ENCODE results near the gene SART3. TPM values are rescaled to one million over a fixed set of nuclear protein-coding genes. Genes with fewer than 3 reads are reported as not detected.
"Not testable (repeated sequence)": the region's sequence is repeated elsewhere in the genome, so short reads cannot be mapped to it uniquely, and the experiment has no call there.

SART3 gene
- total and polyA plus RNA-seq, 9 donors: 27.9 to 55.3 (median 46.8) TPM

- Histone ChIP-seq H3K4me3 (no peak overlapping the region), H3K27ac (no peak overlapping the region), H3K4me1 (ENCODE audit: insufficient read depth) (no peaks in the 10 kb centered on the region), H3K36me3 (no peaks in the 10 kb centered on the region), H3K9me3 (no peaks in the 10 kb centered on the region), H3K27me3 (no peaks in the 10 kb centered on the region)
- DNase-seq: no peak
- intact Hi-C loops (cut with DNase I): no loop called here
- WGBS, 3 donors: 77 to 84% (median 84%) methylated on average over 11 of the region's 11 CpGs
- TF ChIP-seq POLR2A (IDR thresholded peaks at IDR 0.05) (no peak), EP300 (IDR thresholded peaks at IDR 0.05) (no peak)
- TF ChIP-seq, protein P1, sequence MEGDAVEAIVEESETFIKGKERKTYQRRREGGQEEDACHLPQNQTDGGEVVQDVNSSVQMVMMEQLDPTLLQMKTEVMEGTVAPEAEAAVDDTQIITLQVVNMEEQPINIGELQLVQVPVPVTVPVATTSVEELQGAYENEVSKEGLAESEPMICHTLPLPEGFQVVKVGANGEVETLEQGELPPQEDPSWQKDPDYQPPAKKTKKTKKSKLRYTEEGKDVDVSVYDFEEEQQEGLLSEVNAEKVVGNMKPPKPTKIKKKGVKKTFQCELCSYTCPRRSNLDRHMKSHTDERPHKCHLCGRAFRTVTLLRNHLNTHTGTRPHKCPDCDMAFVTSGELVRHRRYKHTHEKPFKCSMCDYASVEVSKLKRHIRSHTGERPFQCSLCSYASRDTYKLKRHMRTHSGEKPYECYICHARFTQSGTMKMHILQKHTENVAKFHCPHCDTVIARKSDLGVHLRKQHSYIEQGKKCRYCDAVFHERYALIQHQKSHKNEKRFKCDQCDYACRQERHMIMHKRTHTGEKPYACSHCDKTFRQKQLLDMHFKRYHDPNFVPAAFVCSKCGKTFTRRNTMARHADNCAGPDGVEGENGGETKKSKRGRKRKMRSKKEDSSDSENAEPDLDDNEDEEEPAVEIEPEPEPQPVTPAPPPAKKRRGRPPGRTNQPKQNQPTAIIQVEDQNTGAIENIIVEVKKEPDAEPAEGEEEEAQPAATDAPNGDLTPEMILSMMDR (IDR thresholded peaks at IDR 0.05): no peak
Observed at GRCh38 chr12:108498136-108498535, 62.8 kb downstream of the SART3 start.

DNA sequence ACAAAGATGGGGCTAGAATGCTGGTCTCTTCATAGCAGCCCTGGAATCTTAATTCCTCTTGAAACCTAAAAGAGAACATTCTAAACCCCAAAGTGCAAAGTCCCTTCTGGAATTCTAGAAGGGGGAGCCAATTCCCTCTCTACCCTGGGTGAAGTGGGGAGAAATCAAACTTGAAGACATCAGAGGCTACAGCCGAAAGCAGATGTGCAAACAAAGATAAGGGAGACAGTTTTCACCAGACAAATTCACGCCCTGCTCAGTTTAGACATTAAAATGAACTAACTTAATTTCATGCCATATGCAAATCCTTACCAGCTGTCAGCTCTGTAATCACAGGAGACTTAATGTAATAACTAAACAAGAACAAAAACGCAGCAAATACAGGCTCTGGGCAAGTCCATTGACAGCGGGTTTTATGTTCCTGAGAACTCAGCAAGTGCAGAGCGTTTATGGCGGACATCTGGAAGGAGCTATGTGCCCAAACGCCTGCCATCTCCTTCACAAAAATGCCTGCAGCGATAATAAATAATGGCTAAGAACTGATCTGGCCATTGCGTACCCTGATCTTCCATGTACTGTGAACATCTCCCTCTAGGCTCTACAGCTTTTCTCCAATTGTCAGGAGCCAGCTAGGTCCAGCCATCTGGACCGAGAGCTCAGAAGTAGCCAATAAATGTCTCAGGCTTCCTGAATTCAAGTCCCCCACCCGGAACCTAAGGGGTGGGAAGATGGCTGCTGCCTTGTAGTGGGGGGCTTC is 65.0 kb downstream of the SART3 start:
- DNase-seq: no peak
- WGBS, 3 donors: 51 to 60% (median 52%) methylated on average over 11 of the region's 11 CpGs
- Histone ChIP-seq H3K4me1 (ENCODE audit: insufficient read depth) (no peaks in the 10 kb centered on the region), H3K36me3 (no peaks in the 10 kb centered on the region), H3K9me3 (no peaks in the 10 kb centered on the region), H3K27ac (no peak overlapping the region), H3K27me3 (no peaks in the 10 kb centered on the region), H3K4me3 (no peak overlapping the region)
- intact Hi-C loops (cut with DNase I): no loop called here
- TF ChIP-seq POLR2A (IDR thresholded peaks at IDR 0.05) (no peak), EP300 (IDR thresholded peaks at IDR 0.05) (no peak)
- TF ChIP-seq, protein P1 (IDR thresholded peaks at IDR 0.05): no peak

DNA sequence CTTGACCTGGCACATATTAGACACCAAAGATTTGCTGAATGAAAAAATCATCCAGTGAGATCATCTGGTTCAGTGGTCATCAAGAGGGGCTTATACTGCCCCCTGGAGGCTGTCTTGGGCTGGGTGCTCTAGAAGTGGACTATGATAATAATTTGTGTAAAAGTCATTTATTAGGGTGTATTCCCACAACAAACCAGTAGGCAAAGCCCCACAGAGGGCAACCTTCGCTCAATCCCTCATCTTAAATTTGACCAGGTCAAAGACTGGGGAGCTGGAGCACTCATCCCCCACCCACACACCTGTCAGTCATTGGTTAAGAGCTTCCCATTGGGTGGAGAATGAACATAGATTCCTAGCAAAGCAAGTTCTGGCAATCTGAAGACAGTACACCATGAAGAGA is 65.9 kb downstream of the SART3 start:
- no peaks in the 10 kb centered on the region for H3K9me3 ChIP-seq
- intact Hi-C loops (cut with DNase I): no loop called here
- no peak overlapping the region for H3K27ac ChIP-seq
- TF ChIP-seq EP300 (IDR thresholded peaks at IDR 0.05) (no peak), POLR2A (IDR thresholded peaks at IDR 0.05) (no peak)
- TF ChIP-seq, protein P1 (IDR thresholded peaks at IDR 0.05): no peak
- DNase-seq: no peak
- no peaks in the 10 kb centered on the region for H3K36me3 ChIP-seq
- no peaks in the 10 kb centered on the region for H3K27me3 ChIP-seq
- no peak overlapping the region for H3K4me3 ChIP-seq
- no peaks in the 10 kb centered on the region for H3K4me1 ChIP-seq (ENCODE audit: insufficient read depth)
- WGBS, 3 donors: 32 to 59% (median 55%) methylated on average over 1 of the region's 1 CpG

GRCh38 chr12:108491256-108491655 is 69.7 kb downstream of the SART3 start:
- Histone ChIP-seq H3K4me3 (no peak overlapping the region), H3K27me3 (no peaks in the 10 kb centered on the region), H3K36me3 (no peaks in the 10 kb centered on the region), H3K27ac (no peak overlapping the region), H3K9me3 (no peaks in the 10 kb centered on the region), H3K4me1 (ENCODE audit: insufficient read depth) (no peaks in the 10 kb centered on the region)
- no peak for DNase-seq
- no peak for TF ChIP-seq POLR2A (IDR thresholded peaks at IDR 0.05)
- WGBS, 3 donors: 53 to 70% (median 65%) methylated on average over 2 of the region's 2 CpGs
- intact Hi-C loops (cut with DNase I): no loop called here

DNA sequence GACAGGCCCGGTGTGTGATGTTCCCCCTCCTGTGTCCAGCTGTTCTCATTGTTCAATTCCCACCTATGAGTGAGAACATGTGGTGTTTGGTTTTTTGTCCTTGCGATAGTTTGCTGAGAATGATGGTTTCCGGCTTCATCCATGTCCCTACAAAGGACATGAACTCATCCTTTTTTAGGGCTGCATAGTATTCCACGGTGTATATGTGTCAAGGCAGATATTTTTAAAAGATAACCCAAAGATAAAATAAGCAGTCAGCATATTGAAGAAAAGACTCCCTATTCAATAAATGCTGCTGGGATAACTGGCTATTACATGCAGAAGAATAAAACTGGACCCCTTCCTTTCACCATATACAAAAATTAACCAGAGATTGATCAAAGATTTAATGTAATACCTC is 73.9 kb downstream of the SART3 start:
- H3K27me3 ChIP-seq; intact Hi-C loops (cut with DNase I); H3K36me3 ChIP-seq; H3K9me3 ChIP-seq; DNase-seq; H3K4me1 ChIP-seq (ENCODE audit: insufficient read depth); H3K27ac ChIP-seq; H3K4me3 ChIP-seq: not testable (repeated sequence)
- 71 to 94% (median 72%) methylated on average over 4 of the region's 4 CpGs for WGBS, 3 donors

GRCh38 chr12:108485371-108485770 is 75.6 kb downstream of the SART3 start:
- not testable (repeated sequence) for H3K36me3 ChIP-seq

More at GRCh38 chr12:108485371-108485770, 75.6 kb downstream of the SART3 start:
- intact Hi-C loops (cut with DNase I); H3K27me3 ChIP-seq; H3K9me3 ChIP-seq; H3K4me1 ChIP-seq (ENCODE audit: insufficient read depth); DNase-seq; H3K27ac ChIP-seq; H3K4me3 ChIP-seq: not testable (repeated sequence)
- WGBS, 3 donors: 50 to 69% (median 52%) methylated on average over 7 of the region's 7 CpGs
